Activated naive CD4-positive, alpha-beta T cell treated with anti-CD3 and anti-CD28 coated beads, Interleukin-2, amount 10 ng/mL, durations not matched to agents 7 days and 5 days (primary cell): Measurements from ENCODE around the gene PPM1N.

Experiments
- CTCF ChIA-PET: fragments of 350-600 bp; sonication (Branson Sonifier 250); formaldehyde crosslinking; loops from one replicate; lab custom pipeline; 2021; ENCODE audit warnings: antibody characterized with exemption; lab: Charles Lee
- DNase-seq: peaks from one replicate; pipeline ENCODE4 v3.0.0-alpha.2; 2020
- H3K27ac Mint-ChIP-seq: one replicate; pipeline ENCODE4 v1.8.0; 2021; ENCODE audit warnings: mild to moderate bottlenecking, moderate library complexity, mixed read lengths
- H3K27me3 Mint-ChIP-seq: one replicate; pipeline ENCODE4 v1.8.0; 2021; ENCODE audit warnings: mild to moderate bottlenecking, mixed read lengths
- H3K36me3 Mint-ChIP-seq: one replicate; pipeline ENCODE4 v1.8.0; 2021; ENCODE audit warnings: mixed read lengths
- H3K4me1 Mint-ChIP-seq: one replicate; pipeline ENCODE4 v1.8.0; 2021; ENCODE audit warnings: mixed read lengths
- H3K4me3 Mint-ChIP-seq: one replicate; pipeline ENCODE4 v1.8.0; 2021; ENCODE audit warnings: mild to moderate bottlenecking, moderate library complexity, mixed read lengths
- H3K9me3 Mint-ChIP-seq: one replicate; pipeline ENCODE4 v1.8.0; 2021; ENCODE audit warnings: mixed read lengths

Gene PPM1N

GRCh38 chr19:45489216-45489855, 8.9 kb upstream of the PPM1N start:
- H3K27me3 Mint-ChIP-seq = peaks cover 42% of the 10 kb centered on the region
- no peaks in the 10 kb centered on the region for H3K9me3 Mint-ChIP-seq
- H3K4me1 Mint-ChIP-seq = peaks cover 22% of the 10 kb centered on the region
- no peak overlapping the region for H3K4me3 Mint-ChIP-seq
- CTCF ChIA-PET = interaction anchor here (0.7 to 1.4 kb wide), 3 partner anchors 10 to 50 kb away, joined by 3 to 6 read pairs (median 3); no protein-coding TSS in a partner anchor
- DNase-seq = no peak
- H3K36me3 Mint-ChIP-seq = no peaks in the 10 kb centered on the region
- H3K27ac Mint-ChIP-seq = no peak overlapping the region

GRCh38 chr19:45492137-45492626, 6.1 kb upstream of the PPM1N start:
- Mint-ChIP-seq H3K27me3 (peaks cover 64% of the 10 kb centered on the region), H3K4me1 (peaks cover 19% of the 10 kb centered on the region), H3K36me3 (no peaks in the 10 kb centered on the region), H3K9me3 (no peaks in the 10 kb centered on the region), H3K27ac (no peak overlapping the region), H3K4me3 (peak overlapping the region; percentile 19)
- CTCF ChIA-PET = interaction anchor here (1.0 to 1.5 kb wide), 2 partner anchors 8 to 14 kb away, joined by 3 read pairs; no protein-coding TSS in a partner anchor
- DNase-seq = no peak

DNA sequence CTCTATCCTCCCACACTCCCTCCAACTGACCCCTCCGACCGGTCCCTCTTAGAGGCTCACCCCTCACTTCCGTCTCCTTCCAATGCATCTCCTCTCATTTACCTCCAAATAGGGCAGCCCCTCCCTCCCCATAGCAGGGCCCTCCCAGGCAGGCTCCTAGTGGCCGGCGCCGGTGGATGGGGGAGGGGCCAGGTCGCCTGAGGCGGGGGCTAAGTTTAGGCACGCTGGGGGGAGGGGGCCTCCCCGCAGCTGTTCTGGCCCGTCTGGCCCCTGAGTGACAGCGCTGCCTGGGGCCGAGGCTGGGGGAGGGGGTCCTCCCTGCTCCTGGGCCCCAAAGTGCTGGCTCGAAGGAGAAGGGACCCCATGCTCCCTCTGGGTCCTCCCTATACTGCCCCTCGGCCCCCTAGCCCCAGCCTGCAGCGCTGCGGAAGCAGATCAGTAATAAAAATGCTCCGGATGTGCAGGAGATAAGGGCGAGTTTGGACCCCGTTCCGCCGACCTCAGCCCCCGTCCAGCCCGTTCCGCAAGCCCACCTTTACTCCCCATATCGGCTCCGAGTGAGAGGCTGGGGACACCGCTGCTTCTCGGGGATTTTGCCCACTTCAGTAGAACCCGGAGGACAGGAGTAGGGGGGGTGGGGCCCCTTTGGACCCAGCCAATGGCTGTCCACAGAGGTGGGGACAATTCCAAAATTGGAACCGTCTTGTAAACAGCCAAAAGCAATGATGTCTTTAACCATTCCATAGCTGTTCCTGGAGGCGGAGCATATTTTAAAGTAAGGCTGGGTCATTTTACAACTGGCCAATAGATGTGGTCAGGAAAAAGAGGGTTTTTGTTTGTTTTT, 5.4 kb upstream of the PPM1N start:
- no peaks in the 10 kb centered on the region for H3K36me3 Mint-ChIP-seq
- H3K27me3 Mint-ChIP-seq = peaks cover 70% of the 10 kb centered on the region
- H3K27ac Mint-ChIP-seq = no peak overlapping the region
- peak; percentile 50 for DNase-seq
- H3K4me1 Mint-ChIP-seq = peaks cover 25% of the 10 kb centered on the region
- no peaks in the 10 kb centered on the region for H3K9me3 Mint-ChIP-seq
- peak overlapping the region; percentile 57 for H3K4me3 Mint-ChIP-seq
- CTCF ChIA-PET = interaction anchor here (0.6 to 1.5 kb wide), 5 partner anchors 8 to 14 kb away, joined by 3 to 4 read pairs (median 3); no protein-coding TSS in a partner anchor

- H3K9me3 Mint-ChIP-seq = no peaks in the 10 kb centered on the region
- H3K36me3 Mint-ChIP-seq = no peaks in the 10 kb centered on the region
- H3K4me3 Mint-ChIP-seq = no peak overlapping the region
- CTCF ChIA-PET = interaction anchor here (0.6 to 3.1 kb wide), 10 partner anchors 9 to 66 kb away, joined by 3 to 32 read pairs (median 3); no protein-coding TSS in a partner anchor
- no peak overlapping the region for H3K27ac Mint-ChIP-seq
- DNase-seq = no peak
- H3K4me1 Mint-ChIP-seq = peaks cover 34% of the 10 kb centered on the region
- peaks cover 74% of the 10 kb centered on the region for H3K27me3 Mint-ChIP-seq
These were observed 3.9 kb upstream of the PPM1N start for GRCh38 chr19:45494261-45494916.

DNA sequence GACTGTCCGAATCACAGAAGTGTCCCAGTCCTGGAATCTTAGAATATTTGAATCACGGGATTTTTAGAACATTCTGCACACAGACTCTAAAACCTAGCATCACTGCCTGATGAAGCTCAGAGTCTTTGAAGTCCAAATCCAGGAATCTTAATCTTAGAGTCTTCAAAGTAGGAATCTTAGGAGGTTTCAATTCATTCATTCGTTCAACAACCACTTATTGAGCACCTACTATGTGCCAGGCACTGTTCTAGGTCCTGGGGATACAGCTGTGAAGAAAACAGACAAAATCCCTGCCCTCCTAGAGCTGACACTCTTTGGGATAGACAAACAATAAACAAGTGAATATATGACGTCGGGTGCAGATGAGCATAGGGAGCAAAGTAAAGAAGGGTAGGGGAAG, 3.1 kb upstream of the PPM1N start:
- CTCF ChIA-PET = interaction anchor here (0.7 to 3.1 kb wide), 9 partner anchors 9 to 66 kb away, joined by 3 to 32 read pairs (median 3); no protein-coding TSS in a partner anchor
- peaks cover 82% of the 10 kb centered on the region for H3K27me3 Mint-ChIP-seq
- H3K27ac Mint-ChIP-seq = no peak overlapping the region
- DNase-seq = no peak
- no peaks in the 10 kb centered on the region for H3K36me3 Mint-ChIP-seq
- H3K4me3 Mint-ChIP-seq = peak overlapping the region; percentile 67
- H3K4me1 Mint-ChIP-seq = peaks cover 38% of the 10 kb centered on the region
- H3K9me3 Mint-ChIP-seq = no peaks in the 10 kb centered on the region

DNA sequence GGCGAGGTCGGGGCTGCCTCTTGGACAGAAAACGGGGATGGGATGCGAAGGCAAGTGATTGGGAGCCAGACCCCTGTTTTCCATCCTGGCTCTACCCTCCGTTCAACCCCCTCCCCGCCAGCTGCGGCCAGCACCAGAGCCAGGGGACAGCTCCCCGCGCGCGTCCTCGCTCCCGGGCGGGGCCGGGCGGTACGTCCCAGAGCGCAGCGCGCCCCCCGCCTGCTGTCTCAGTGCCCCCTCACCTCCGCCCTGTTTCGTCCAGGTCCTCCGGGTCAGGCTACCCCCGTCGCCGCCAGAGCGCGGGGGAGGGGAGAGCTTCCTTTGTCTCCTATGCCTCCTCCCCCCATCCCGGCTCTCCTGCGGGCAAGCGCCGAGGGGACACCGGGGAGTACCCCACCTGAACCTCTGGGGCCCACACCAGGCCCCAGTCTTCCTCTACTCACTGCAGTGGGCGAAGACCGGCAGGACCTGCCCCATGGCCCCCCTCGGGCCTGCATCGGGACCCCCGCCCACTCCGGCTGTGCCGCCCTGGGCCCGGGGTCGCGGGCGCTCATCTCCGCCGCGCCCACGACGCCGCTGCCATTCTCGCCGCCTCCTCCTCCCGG, 1.8 kb upstream of the PPM1N start:
- peak overlapping the region; percentile 67 for H3K4me3 Mint-ChIP-seq
- DNase-seq = peak; percentile 71
- H3K36me3 Mint-ChIP-seq = peaks cover 3% of the 10 kb centered on the region
- CTCF ChIA-PET = interaction anchor here (0.6 to 3.1 kb wide), 7 partner anchors 8 to 142 kb away, joined by 3 to 32 read pairs (median 3); no protein-coding TSS in a partner anchor
- H3K4me1 Mint-ChIP-seq = peaks cover 40% of the 10 kb centered on the region
- H3K27me3 Mint-ChIP-seq = peaks cover 89% of the 10 kb centered on the region
- H3K27ac Mint-ChIP-seq = no peak overlapping the region
- no peaks in the 10 kb centered on the region for H3K9me3 Mint-ChIP-seq

DNA sequence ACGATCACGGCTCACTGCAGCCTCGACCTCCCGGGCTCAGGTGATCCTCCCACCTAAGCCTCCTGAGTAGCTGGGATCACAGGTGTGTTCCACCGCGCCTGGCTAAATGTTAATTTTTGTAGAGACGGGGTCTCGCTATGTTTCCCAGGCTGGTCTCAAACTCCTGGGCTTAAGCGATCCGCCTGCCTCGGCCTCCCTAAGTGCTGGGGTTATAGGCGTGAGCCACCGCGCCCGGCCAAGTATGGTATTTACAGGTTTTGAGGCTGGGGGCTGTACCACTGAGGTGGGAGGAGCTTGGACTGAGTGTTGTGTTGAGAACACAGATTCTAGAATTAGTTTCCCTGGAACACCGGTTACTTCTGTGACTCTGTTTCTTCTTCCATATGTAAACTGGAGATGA, 452 bp upstream of the PPM1N start:
- CTCF ChIA-PET = interaction anchor here (1.0 to 3.4 kb wide), 5 partner anchors 12 to 145 kb away, joined by 3 to 12 read pairs (median 3); no protein-coding TSS in a partner anchor
- Mint-ChIP-seq H3K27me3 (peaks cover 81% of the 10 kb centered on the region), H3K4me3 (peak overlapping the region; percentile 57), H3K4me1 (peaks cover 37% of the 10 kb centered on the region), H3K27ac (no peak overlapping the region), H3K36me3 (peaks cover 3% of the 10 kb centered on the region), H3K9me3 (no peaks in the 10 kb centered on the region)
- no peak for DNase-seq

- no peaks in the 10 kb centered on the region for H3K9me3 Mint-ChIP-seq
- peaks cover 3% of the 10 kb centered on the region for H3K36me3 Mint-ChIP-seq
- peak overlapping the region; percentile 36 for H3K4me3 Mint-ChIP-seq
- H3K27me3 Mint-ChIP-seq = peaks cover 64% of the 10 kb centered on the region
- H3K4me1 Mint-ChIP-seq = peaks cover 33% of the 10 kb centered on the region
- CTCF ChIA-PET = interaction anchor here (1.1 to 3.4 kb wide), 4 partner anchors 14 to 143 kb away, joined by 3 to 12 read pairs (median 6); no protein-coding TSS in a partner anchor
- DNase-seq = peak; percentile 77
- H3K27ac Mint-ChIP-seq = no peak overlapping the region
These were observed 1.2 kb downstream of the PPM1N start for GRCh38 chr19:45499196-45500180.

GRCh38 chr19:45500918-45501729, 2.9 kb downstream of the PPM1N start:
- DNase-seq = no peak
- no peak overlapping the region for H3K27ac Mint-ChIP-seq
- H3K4me1 Mint-ChIP-seq = peaks cover 40% of the 10 kb centered on the region
- peaks cover 48% of the 10 kb centered on the region for H3K27me3 Mint-ChIP-seq
- H3K36me3 Mint-ChIP-seq = peaks cover 3% of the 10 kb centered on the region
- H3K4me3 Mint-ChIP-seq = no peak overlapping the region
- CTCF ChIA-PET = interaction anchor here (0.7 kb wide), 1 partner anchor 8 kb away, joined by 3 read pairs; no protein-coding TSS in a partner anchor
- H3K9me3 Mint-ChIP-seq = no peaks in the 10 kb centered on the region

DNA sequence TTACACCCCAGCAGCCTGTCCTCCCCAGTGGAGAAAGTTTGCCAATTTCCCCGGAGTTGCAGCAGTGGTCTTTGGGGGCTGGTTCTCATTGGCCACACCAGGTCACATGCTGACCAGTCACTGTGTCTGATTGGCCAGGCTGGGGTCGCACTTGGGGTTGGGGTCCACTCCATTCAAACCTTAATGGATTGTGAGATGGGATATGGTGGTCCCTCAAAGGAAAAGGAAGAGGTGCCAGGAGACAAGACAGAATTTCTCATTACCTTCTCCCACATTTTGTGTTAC, 3.4 kb downstream of the PPM1N start:
- H3K27ac Mint-ChIP-seq = no peak overlapping the region
- CTCF ChIA-PET = interaction anchor here (0.7 kb wide), 1 partner anchor 9 kb away, joined by 3 read pairs; no protein-coding TSS in a partner anchor
- H3K27me3 Mint-ChIP-seq = peaks cover 42% of the 10 kb centered on the region
- H3K36me3 Mint-ChIP-seq = peaks cover 3% of the 10 kb centered on the region
- H3K4me3 Mint-ChIP-seq = no peak overlapping the region
- DNase-seq = no peak
- H3K9me3 Mint-ChIP-seq = no peaks in the 10 kb centered on the region
- H3K4me1 Mint-ChIP-seq = peaks cover 42% of the 10 kb centered on the region

GRCh38 chr19:45502111-45502510, 3.9 kb downstream of the PPM1N start:
- Mint-ChIP-seq H3K27me3 (peaks cover 38% of the 10 kb centered on the region), H3K9me3 (no peaks in the 10 kb centered on the region), H3K4me3 (no peak overlapping the region), H3K4me1 (peaks cover 39% of the 10 kb centered on the region), H3K36me3 (peaks cover 3% of the 10 kb centered on the region), H3K27ac (no peak overlapping the region)
- no peak for DNase-seq
- CTCF ChIA-PET = no interaction called here

GRCh38 chr19:45503909-45504308, 5.7 kb downstream of the PPM1N start:
- Mint-ChIP-seq H3K4me3 (no peak overlapping the region), H3K36me3 (peaks cover 4% of the 10 kb centered on the region), H3K4me1 (peaks cover 28% of the 10 kb centered on the region), H3K9me3 (no peaks in the 10 kb centered on the region), H3K27me3 (peaks cover 20% of the 10 kb centered on the region), H3K27ac (no peak overlapping the region)
- CTCF ChIA-PET = interaction anchor here (0.7 to 1.0 kb wide), 2 partner anchors 8 to 600 kb away, joined by 3 read pairs; no protein-coding TSS in a partner anchor
- no peak for DNase-seq
